T-helper 1 cell treated with Interleukin-12 subunit alpha and Interleukin-12 subunit beta and Interleukin-4 antibody, amounts not matched to agents 30 μg/mL and 1 μg/mL, for 36 hours (primary cell): ENCODE results near the gene CTPS1.
A peak's percentile ranks its signal among the peaks of the same experiment; 100 is the strongest.

Experiments
- H3K27ac Mint-ChIP-seq: one replicate; pipeline ENCODE4 v1.8.0; 2021; ENCODE audit warnings: mild to moderate bottlenecking, mixed read lengths
- H3K27me3 Mint-ChIP-seq: one replicate; pipeline ENCODE4 v1.8.0; 2021; ENCODE audit warnings: low read depth, mixed read lengths
- H3K36me3 Mint-ChIP-seq: one replicate; pipeline ENCODE4 v1.8.0; 2021; ENCODE audit warnings: low read depth, mixed read lengths
- H3K4me1 Mint-ChIP-seq: one replicate; pipeline ENCODE4 v1.8.0; 2021; ENCODE audit warnings: low read depth, mixed read lengths
- H3K4me3 Mint-ChIP-seq: one replicate; pipeline ENCODE4 v1.8.0; 2021; ENCODE audit warnings: mild to moderate bottlenecking, moderate library complexity, mixed read lengths
- H3K9me3 Mint-ChIP-seq: one replicate; pipeline ENCODE4 v1.8.0; 2021; ENCODE audit warnings: mixed read lengths

The CTPS1 gene

GRCh38 chr1:40952744-40953315 is 26.7 kb upstream of the CTPS1 start:
- H3K27me3 Mint-ChIP-seq, result peaks cover 33% of the 10 kb centered on the region
- no peak overlapping the region for H3K27ac Mint-ChIP-seq
- no peaks in the 10 kb centered on the region for H3K36me3 Mint-ChIP-seq
- no peak overlapping the region for H3K4me3 Mint-ChIP-seq
- H3K4me1 Mint-ChIP-seq, result peaks cover 12% of the 10 kb centered on the region
- H3K9me3 Mint-ChIP-seq, result no peaks in the 10 kb centered on the region

- H3K4me3 Mint-ChIP-seq, result no peak overlapping the region
- no peaks in the 10 kb centered on the region for H3K9me3 Mint-ChIP-seq
- no peaks in the 10 kb centered on the region for H3K36me3 Mint-ChIP-seq
- no peak overlapping the region for H3K27ac Mint-ChIP-seq
- peaks cover 31% of the 10 kb centered on the region for H3K27me3 Mint-ChIP-seq
- peaks cover 4% of the 10 kb centered on the region for H3K4me1 Mint-ChIP-seq
Observed at GRCh38 chr1:40954626-40955025, 24.9 kb upstream of the CTPS1 start.

- Mint-ChIP-seq H3K4me1 (peaks cover 4% of the 10 kb centered on the region), H3K4me3 (no peak overlapping the region), H3K27me3 (peaks cover 27% of the 10 kb centered on the region), H3K27ac (no peak overlapping the region), H3K9me3 (no peaks in the 10 kb centered on the region), H3K36me3 (no peaks in the 10 kb centered on the region)
Observed at GRCh38 chr1:40955266-40955665, 24.2 kb upstream of the CTPS1 start.

GRCh38 chr1:40956407-40956806 is 23.1 kb upstream of the CTPS1 start:
- Mint-ChIP-seq H3K4me1 (peaks cover 4% of the 10 kb centered on the region), H3K9me3 (no peaks in the 10 kb centered on the region), H3K4me3 (no peak overlapping the region), H3K36me3 (no peaks in the 10 kb centered on the region), H3K27me3 (peaks cover 29% of the 10 kb centered on the region), H3K27ac (no peak overlapping the region)

- Mint-ChIP-seq H3K36me3 (no peaks in the 10 kb centered on the region), H3K27ac (no peak overlapping the region), H3K4me1 (no peaks in the 10 kb centered on the region), H3K4me3 (no peak overlapping the region), H3K27me3 (peaks cover 26% of the 10 kb centered on the region), H3K9me3 (no peaks in the 10 kb centered on the region)
Observed at GRCh38 chr1:40958210-40958609, 21.3 kb upstream of the CTPS1 start.

- Mint-ChIP-seq H3K36me3 (no peaks in the 10 kb centered on the region), H3K27me3 (peaks cover 4% of the 10 kb centered on the region), H3K27ac (no peak overlapping the region), H3K9me3 (no peaks in the 10 kb centered on the region), H3K4me1 (no peaks in the 10 kb centered on the region), H3K4me3 (no peak overlapping the region)
Observed at GRCh38 chr1:40965531-40965930, 14.0 kb upstream of the CTPS1 start.

GRCh38 chr1:40966417-40966816 is 13.1 kb upstream of the CTPS1 start:
- peaks cover 3% of the 10 kb centered on the region for H3K27me3 Mint-ChIP-seq
- H3K9me3 Mint-ChIP-seq, result no peaks in the 10 kb centered on the region
- H3K4me1 Mint-ChIP-seq, result no peaks in the 10 kb centered on the region
- H3K27ac Mint-ChIP-seq, result no peak overlapping the region
- H3K4me3 Mint-ChIP-seq, result no peak overlapping the region
- no peaks in the 10 kb centered on the region for H3K36me3 Mint-ChIP-seq

- Mint-ChIP-seq H3K4me3 (no peak overlapping the region), H3K27me3 (peaks cover 3% of the 10 kb centered on the region), H3K9me3 (no peaks in the 10 kb centered on the region), H3K4me1 (peaks cover 7% of the 10 kb centered on the region), H3K27ac (no peak overlapping the region), H3K36me3 (no peaks in the 10 kb centered on the region)
Observed at GRCh38 chr1:40969445-40969844, 10.1 kb upstream of the CTPS1 start.

- no peak overlapping the region for H3K27ac Mint-ChIP-seq
Observed at GRCh38 chr1:40971966-40972365, 7.5 kb upstream of the CTPS1 start.

GRCh38 chr1:40973912-40974311 is 5.6 kb upstream of the CTPS1 start:
- peaks cover 15% of the 10 kb centered on the region for H3K4me1 Mint-ChIP-seq
- no peak overlapping the region for H3K27ac Mint-ChIP-seq
- H3K36me3 Mint-ChIP-seq, result peaks cover 2% of the 10 kb centered on the region
- H3K9me3 Mint-ChIP-seq, result no peaks in the 10 kb centered on the region
- no peaks in the 10 kb centered on the region for H3K27me3 Mint-ChIP-seq
- no peak overlapping the region for H3K4me3 Mint-ChIP-seq

More at GRCh38 chr1:40971966-40972365, 7.5 kb upstream of the CTPS1 start:
- Mint-ChIP-seq H3K4me1 (peaks cover 11% of the 10 kb centered on the region), H3K4me3 (no peak overlapping the region), H3K27me3 (peaks cover 3% of the 10 kb centered on the region), H3K9me3 (no peaks in the 10 kb centered on the region), H3K36me3 (peaks cover 2% of the 10 kb centered on the region)

- Mint-ChIP-seq H3K4me1 (peaks cover 15% of the 10 kb centered on the region), H3K27me3 (no peaks in the 10 kb centered on the region), H3K4me3 (no peak overlapping the region), H3K9me3 (no peaks in the 10 kb centered on the region), H3K36me3 (peaks cover 2% of the 10 kb centered on the region), H3K27ac (no peak overlapping the region)
Observed at GRCh38 chr1:40974945-40975344, 4.6 kb upstream of the CTPS1 start.

- H3K4me3 Mint-ChIP-seq, result no peak overlapping the region
- no peaks in the 10 kb centered on the region for H3K27me3 Mint-ChIP-seq
- peaks cover 7% of the 10 kb centered on the region for H3K36me3 Mint-ChIP-seq
- no peaks in the 10 kb centered on the region for H3K9me3 Mint-ChIP-seq
- peak overlapping the region; percentile 46 for H3K27ac Mint-ChIP-seq
- peaks cover 28% of the 10 kb centered on the region for H3K4me1 Mint-ChIP-seq
Observed at GRCh38 chr1:40976952-40977690, 2.4 kb upstream of the CTPS1 start.

- Mint-ChIP-seq H3K4me1 (peaks cover 29% of the 10 kb centered on the region), H3K36me3 (peaks cover 8% of the 10 kb centered on the region), H3K27ac (no peak overlapping the region), H3K4me3 (no peak overlapping the region), H3K27me3 (no peaks in the 10 kb centered on the region), H3K9me3 (no peaks in the 10 kb centered on the region)
Observed at GRCh38 chr1:40977716-40978115, 1.8 kb upstream of the CTPS1 start.

GRCh38 chr1:40978886-40979240 is 633 bp upstream of the CTPS1 start:
- H3K27ac Mint-ChIP-seq, result peak overlapping the region; percentile 94
- H3K4me1 Mint-ChIP-seq, result peaks cover 34% of the 10 kb centered on the region
- no peaks in the 10 kb centered on the region for H3K9me3 Mint-ChIP-seq
- no peaks in the 10 kb centered on the region for H3K27me3 Mint-ChIP-seq
- peaks cover 12% of the 10 kb centered on the region for H3K36me3 Mint-ChIP-seq
- peak overlapping the region; percentile 86 for H3K4me3 Mint-ChIP-seq

- Mint-ChIP-seq H3K36me3 (peaks cover 21% of the 10 kb centered on the region), H3K9me3 (no peaks in the 10 kb centered on the region), H3K4me1 (peaks cover 37% of the 10 kb centered on the region), H3K4me3 (peak overlapping the region; percentile 94), H3K27ac (peak overlapping the region; percentile 91), H3K27me3 (no peaks in the 10 kb centered on the region)
Observed at GRCh38 chr1:40980068-40980452, 564 bp downstream of the CTPS1 start.
